ENCODE data around the gene SAMD4A.

DNA sequence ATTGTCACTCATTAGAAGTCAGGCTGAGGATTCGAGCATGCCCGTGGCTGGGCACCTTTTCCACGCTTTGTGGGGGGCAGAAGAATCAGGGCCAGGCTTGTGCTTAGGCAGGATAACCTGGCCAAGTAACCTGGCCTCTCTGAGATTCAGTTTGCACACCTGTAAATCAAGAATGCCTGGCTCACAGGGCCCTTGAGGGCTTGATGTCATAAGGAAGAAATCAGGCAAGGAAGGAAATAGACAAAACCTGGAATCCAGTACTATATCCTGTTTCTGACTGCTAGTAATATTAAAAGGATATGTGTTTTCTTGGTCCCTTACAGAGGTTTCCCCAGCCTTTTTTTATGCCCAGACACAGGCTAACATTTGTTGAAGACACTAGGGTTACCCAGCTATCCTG lies 91.9 kb downstream of the SAMD4A start:
- TF ChIP-seq, protein P1, sequence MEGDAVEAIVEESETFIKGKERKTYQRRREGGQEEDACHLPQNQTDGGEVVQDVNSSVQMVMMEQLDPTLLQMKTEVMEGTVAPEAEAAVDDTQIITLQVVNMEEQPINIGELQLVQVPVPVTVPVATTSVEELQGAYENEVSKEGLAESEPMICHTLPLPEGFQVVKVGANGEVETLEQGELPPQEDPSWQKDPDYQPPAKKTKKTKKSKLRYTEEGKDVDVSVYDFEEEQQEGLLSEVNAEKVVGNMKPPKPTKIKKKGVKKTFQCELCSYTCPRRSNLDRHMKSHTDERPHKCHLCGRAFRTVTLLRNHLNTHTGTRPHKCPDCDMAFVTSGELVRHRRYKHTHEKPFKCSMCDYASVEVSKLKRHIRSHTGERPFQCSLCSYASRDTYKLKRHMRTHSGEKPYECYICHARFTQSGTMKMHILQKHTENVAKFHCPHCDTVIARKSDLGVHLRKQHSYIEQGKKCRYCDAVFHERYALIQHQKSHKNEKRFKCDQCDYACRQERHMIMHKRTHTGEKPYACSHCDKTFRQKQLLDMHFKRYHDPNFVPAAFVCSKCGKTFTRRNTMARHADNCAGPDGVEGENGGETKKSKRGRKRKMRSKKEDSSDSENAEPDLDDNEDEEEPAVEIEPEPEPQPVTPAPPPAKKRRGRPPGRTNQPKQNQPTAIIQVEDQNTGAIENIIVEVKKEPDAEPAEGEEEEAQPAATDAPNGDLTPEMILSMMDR (conservative IDR thresholded peaks at IDR 0.05; ENCODE audit: low read length) = no peak
- no peak for TF ChIP-seq EZH2phosphoT487 (IDR thresholded peaks at IDR 0.05; ENCODE audit: borderline replicate concordance, low read depth, low read length)
